ENCODE data around the gene PCDHA9.
A peak's percentile ranks its signal among the peaks of the same experiment; 100 is the strongest.

The PCDHA9 gene

GRCh38 chr5:140855772-140856674 lies 7.8 kb downstream of the PCDHA9 start, which contains the start of gene PCDHA10:
TSS of gene PCDHA10 (plus strand) at chr5:140855897. CDS start at chr5:140856049, 152 bp downstream.
- no peak for DNase-seq (ENCODE audit: low spot score)
- in situ Hi-C loops (cut with MboI; ENCODE audit: low pct_unique_long_range_greater_than_20kb, low sequenced_read_pairs, unreplicated experiment): no loop called here
- TF ChIP-seq CTCF (IDR thresholded peaks at IDR 0.05; ENCODE audit: extremely low read depth, insufficient read depth, missing control alignments): no peak

GRCh38 chr5:140857177-140857986 lies 9.2 kb downstream of the PCDHA9 start:
- no peak for DNase-seq (ENCODE audit: low spot score)
- TF ChIP-seq CTCF (IDR thresholded peaks at IDR 0.05; ENCODE audit: extremely low read depth, insufficient read depth, missing control alignments): no peak
- in situ Hi-C loops (cut with MboI; ENCODE audit: low pct_unique_long_range_greater_than_20kb, low sequenced_read_pairs, unreplicated experiment): no loop called here

GRCh38 chr5:140857987-140858240 lies 9.7 kb downstream of the PCDHA9 start:
- in situ Hi-C loops (cut with MboI; ENCODE audit: low pct_unique_long_range_greater_than_20kb, low sequenced_read_pairs, unreplicated experiment): no loop called here

DNA sequence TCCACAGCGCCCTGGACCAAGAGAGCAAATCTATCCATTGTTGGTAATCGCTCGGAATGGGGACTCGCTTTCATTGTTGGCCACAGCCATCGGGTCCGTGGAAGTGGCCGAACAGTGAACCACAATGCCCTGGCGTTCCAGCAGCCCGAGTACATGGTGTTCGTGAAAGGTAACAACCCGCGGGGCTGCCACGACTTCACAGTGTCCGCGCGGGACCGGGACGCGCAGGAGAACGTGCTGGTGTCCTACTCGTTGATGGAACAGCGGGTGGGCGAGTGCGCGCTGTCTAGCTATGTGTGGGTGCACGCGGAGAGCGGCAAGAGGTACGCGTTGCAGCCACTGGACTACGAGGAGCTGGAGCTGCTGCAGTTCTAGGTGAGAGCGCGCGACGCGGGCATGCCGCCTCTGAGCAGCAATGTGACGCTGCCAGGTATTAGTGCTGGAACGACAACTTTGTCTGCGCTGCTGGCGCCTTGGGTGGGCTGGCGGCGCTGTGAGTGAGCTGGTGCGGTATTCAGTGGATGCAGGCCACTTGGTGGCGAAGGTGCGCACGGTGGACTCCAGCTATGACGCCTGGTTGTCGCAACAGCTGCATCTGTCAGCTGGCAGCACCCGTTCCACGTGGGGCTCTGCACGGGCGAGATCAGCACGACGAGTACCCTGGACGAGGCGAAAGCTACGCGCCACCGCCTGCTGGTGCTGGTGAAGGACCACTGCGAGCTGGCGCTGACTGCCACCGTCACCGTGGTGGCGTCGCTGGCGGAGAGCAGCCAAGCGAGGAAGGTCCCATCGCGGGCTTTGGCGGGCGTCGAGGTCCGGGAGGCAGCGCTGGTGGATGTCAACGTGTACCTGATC lies 14.5 kb downstream of the PCDHA9 start:
- in situ Hi-C loops (cut with MboI; ENCODE audit: low pct_unique_long_range_greater_than_20kb, low sequenced_read_pairs, unreplicated experiment): no loop called here
- TF ChIP-seq CTCF (IDR thresholded peaks at IDR 0.05; ENCODE audit: extremely low read depth, insufficient read depth, missing control alignments): no peak
- no peak for DNase-seq (ENCODE audit: low spot score)

More at GRCh38 chr5:140857987-140858240, 9.7 kb downstream of the PCDHA9 start:
- DNase-seq (ENCODE audit: low spot score): no peak
- no peak for TF ChIP-seq CTCF (IDR thresholded peaks at IDR 0.05; ENCODE audit: extremely low read depth, insufficient read depth, missing control alignments)

DNA sequence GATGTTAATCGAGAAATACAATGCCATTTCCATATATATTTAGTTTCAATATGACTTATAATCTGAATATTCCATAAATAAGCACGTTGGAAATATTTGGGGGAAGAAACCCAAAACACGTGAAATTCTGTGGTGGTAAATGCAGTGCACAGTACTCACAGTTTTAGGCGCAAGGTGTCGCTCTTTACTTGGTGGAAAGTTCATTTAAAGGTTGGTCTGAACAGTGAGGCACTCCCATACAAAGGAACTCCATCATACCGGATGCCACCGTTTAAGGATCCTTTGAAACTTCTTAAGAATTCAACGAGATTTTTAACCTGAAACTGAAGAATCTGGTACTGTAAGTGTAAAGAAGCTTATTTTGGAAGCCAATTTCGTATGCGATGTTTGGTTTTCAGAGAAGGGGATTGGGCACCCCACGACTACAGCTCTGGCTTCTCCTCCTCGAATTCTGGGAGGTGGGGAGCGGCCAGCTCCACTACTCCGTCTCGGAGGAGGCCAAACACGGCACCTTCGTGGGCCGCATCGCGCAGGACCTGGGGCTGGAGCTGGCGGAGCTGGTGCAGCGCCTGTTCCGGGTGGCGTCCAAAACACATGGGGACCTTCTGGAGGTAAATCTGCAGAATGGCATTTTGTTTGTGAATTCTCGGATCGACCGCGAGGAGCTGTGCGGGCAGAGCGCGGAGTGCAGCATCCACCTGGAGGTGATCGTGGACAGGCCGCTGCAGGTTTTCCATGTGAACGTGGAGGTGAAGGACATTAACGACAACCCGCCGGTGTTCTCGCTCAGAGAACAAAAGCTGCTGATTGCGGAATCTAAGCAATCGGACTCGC lies 20.8 kb downstream of the PCDHA9 start, which contains the start of gene PCDHA11:
Gene PCDHA11 (plus strand): TSS at position 237 of the 834 bp plus-strand sequence. CDS start 147 bp downstream, at position 384.
- in situ Hi-C loops (cut with MboI; ENCODE audit: low pct_unique_long_range_greater_than_20kb, low sequenced_read_pairs, unreplicated experiment): no loop called here
- TF ChIP-seq CTCF (IDR thresholded peaks at IDR 0.05; ENCODE audit: extremely low read depth, insufficient read depth, missing control alignments): peak; percentile 24
- no peak for DNase-seq (ENCODE audit: low spot score)

Measured in GM13977 (cell line).